Uterus (tissue), 4 donors: Measurements from ENCODE around the gene UQCRQ. TPM values are rescaled to one million over a fixed set of nuclear protein-coding genes. Genes with fewer than 3 reads are reported as not detected.

Experiments used
- DNase-seq, 2 donors: peaks; one replicate each; pipeline ENCODE4 v3.0.0-alpha.2; 2019 to 2020
- H3K27ac ChIP-seq, 2 donors: fragments of 200-600 bp; sonication (generic); 1 replicate in 1 of 2; 2 replicates in 1 of 2; pipeline ENCODE4 v1.5.1; 2016 to 2018
- H3K27me3 ChIP-seq, 2 donors: fragments of 200-600 bp; sonication (generic); one replicate each; pipeline ENCODE4 v1.5.1; 2018 to 2019; ENCODE audit warnings: control low read depth in 1 of 2
- H3K36me3 ChIP-seq, 2 donors: fragments of 200-600 bp; sonication (generic); one replicate each; pipeline ENCODE4 v1.5.1; 2019; ENCODE audit warnings: control low read depth in 1 of 2
- H3K4me1 ChIP-seq, 2 donors: fragments of 200-600 bp; sonication (generic); one replicate each; pipeline ENCODE4 v1.5.1; 2018 to 2019; ENCODE audit warnings: control low read depth in 1 of 2
- H3K4me3 ChIP-seq, 2 donors: fragments of 200-600 bp; sonication (generic); 1 replicate in 1 of 2; 2 replicates in 1 of 2; pipeline ENCODE4 v1.5.1; 2018 to 2019; ENCODE audit warnings: mild to moderate bottlenecking in 1 of 2
- H3K9me3 ChIP-seq, 2 donors: fragments of 200-600 bp; sonication (generic); one replicate each; pipeline ENCODE4 v1.5.1; 2019; ENCODE audit warnings: control low read depth in 1 of 2
- POLR2A ChIP-seq, 2 donors: fragments of 450-650 bp; IDR thresholded peaks; one replicate each; pipeline ENCODE4 v1.6.1; 2016; ENCODE audit warnings: antibody characterized with exemption in 2 of 2, mild to moderate bottlenecking in 1 of 2, moderate library complexity in 1 of 2
- intact Hi-C: fragments of 100-400 bp; cut with DNase I; formaldehyde crosslinking; loops from one replicate; pipeline ENCODE4 v1.15.1; 2023; ENCODE audit warnings: low total_unique reads
- total RNA-seq, 4 donors: library from RNA; depleted of rRNA in 3 of 4; stranded (reverse); fragments of >200 nt in 3 of 4; gene quantifications; one replicate each; pipeline versions ENCODE4 v1.1.0 to v1.2.4, GENCODE V29; 2014 to 2023
- TF ChIP-seq, protein P1 (sequence below), 4 experiments: fragments of 200-600 bp in 2 of 4; fragments of 450-650 bp in 2 of 4; sonication (generic) in 2 of 4; IDR thresholded peaks; one replicate each; pipeline ENCODE4 v1.5.1; 2016 to 2019; ENCODE audit warnings: antibody characterized with exemption in 4 of 4, mild to moderate bottlenecking in 2 of 4, moderate library complexity in 1 of 4
- donor health status: DM: yes; HTN: yes; CAD: no.

The UQCRQ gene
- total RNA-seq, 4 donors from 2014 or later = 30.5 to 196 (median 115) TPM

DNA sequence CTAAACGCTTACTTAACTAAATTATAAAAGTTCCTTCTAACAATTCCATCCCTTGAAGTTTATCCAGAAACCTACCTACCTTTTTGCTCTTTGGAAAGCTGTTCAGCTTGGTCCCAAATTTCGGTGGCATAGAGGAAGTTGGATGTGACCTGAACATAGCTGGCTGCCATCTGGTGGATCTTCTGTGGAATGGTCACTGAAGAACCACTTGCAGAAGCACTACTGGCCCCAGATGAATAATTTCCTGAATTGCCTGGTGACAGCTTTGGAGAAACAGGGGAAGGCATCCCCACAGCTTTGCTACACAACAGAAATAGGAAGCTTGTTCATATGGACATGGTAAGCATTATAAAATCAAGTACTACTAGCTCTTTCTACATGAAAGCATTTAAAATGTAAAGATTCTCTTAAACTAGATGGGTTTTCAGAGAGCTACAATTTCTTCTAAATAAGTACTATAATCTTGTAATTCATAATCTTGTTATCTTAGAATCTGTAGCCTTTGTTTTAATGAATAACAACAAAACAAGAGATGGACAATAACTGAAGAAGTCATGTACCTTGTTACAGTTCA is 16.9 kb downstream of the UQCRQ start:
- no peak for TF ChIP-seq POLR2A (IDR thresholded peaks at IDR 0.05)
- TF ChIP-seq, protein P1, sequence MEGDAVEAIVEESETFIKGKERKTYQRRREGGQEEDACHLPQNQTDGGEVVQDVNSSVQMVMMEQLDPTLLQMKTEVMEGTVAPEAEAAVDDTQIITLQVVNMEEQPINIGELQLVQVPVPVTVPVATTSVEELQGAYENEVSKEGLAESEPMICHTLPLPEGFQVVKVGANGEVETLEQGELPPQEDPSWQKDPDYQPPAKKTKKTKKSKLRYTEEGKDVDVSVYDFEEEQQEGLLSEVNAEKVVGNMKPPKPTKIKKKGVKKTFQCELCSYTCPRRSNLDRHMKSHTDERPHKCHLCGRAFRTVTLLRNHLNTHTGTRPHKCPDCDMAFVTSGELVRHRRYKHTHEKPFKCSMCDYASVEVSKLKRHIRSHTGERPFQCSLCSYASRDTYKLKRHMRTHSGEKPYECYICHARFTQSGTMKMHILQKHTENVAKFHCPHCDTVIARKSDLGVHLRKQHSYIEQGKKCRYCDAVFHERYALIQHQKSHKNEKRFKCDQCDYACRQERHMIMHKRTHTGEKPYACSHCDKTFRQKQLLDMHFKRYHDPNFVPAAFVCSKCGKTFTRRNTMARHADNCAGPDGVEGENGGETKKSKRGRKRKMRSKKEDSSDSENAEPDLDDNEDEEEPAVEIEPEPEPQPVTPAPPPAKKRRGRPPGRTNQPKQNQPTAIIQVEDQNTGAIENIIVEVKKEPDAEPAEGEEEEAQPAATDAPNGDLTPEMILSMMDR (IDR thresholded peaks at IDR 0.05) = peak; percentile 37 to 70 (median 60)
- intact Hi-C loops = loop anchor here (10.0 kb wide), 1 partner anchor 59 kb away; no protein-coding TSS in a partner anchor
- no peaks in the 10 kb centered on the region for H3K4me1 ChIP-seq
- no peak overlapping the region for H3K4me3 ChIP-seq
- no peak overlapping the region for H3K27ac ChIP-seq
- no peaks in the 10 kb centered on the region for H3K36me3 ChIP-seq
- no peaks in the 10 kb centered on the region for H3K9me3 ChIP-seq
- H3K27me3 ChIP-seq = no peaks in the 10 kb centered on the region
- peak in 1 of 2 donors; percentile 45 for DNase-seq

DNA sequence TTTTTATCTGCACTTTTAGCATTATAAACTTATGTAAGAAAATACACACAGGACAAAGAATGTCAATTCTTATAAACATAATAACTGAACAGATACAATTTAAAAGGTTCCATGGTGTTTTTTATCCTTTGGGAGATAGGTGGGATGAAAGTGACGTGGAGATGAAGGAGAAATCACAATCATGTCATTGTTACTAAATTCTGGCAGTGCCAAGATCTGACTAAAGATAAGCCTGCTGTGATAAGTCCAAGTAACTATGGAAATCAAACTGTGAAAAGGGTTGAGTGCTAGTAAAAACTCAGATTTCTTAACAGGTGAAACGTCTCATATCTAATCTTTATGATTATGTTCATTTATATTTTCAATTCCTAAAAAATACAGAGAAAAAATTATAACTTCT is 18.1 kb downstream of the UQCRQ start:
- TF ChIP-seq POLR2A (IDR thresholded peaks at IDR 0.05) = no peak
- TF ChIP-seq, protein P1 (IDR thresholded peaks at IDR 0.05) = no peak
- H3K4me3 ChIP-seq = no peak overlapping the region
- no peaks in the 10 kb centered on the region for H3K9me3 ChIP-seq
- no peaks in the 10 kb centered on the region for H3K4me1 ChIP-seq
- no peaks in the 10 kb centered on the region for H3K27me3 ChIP-seq
- intact Hi-C loops = loop anchor here (10.0 kb wide), 1 partner anchor 60 kb away; no protein-coding TSS in a partner anchor
- peak overlapping the region in 1 of 2 donors; percentile 2 for H3K27ac ChIP-seq
- DNase-seq = no peak
- H3K36me3 ChIP-seq = no peaks in the 10 kb centered on the region

DNA sequence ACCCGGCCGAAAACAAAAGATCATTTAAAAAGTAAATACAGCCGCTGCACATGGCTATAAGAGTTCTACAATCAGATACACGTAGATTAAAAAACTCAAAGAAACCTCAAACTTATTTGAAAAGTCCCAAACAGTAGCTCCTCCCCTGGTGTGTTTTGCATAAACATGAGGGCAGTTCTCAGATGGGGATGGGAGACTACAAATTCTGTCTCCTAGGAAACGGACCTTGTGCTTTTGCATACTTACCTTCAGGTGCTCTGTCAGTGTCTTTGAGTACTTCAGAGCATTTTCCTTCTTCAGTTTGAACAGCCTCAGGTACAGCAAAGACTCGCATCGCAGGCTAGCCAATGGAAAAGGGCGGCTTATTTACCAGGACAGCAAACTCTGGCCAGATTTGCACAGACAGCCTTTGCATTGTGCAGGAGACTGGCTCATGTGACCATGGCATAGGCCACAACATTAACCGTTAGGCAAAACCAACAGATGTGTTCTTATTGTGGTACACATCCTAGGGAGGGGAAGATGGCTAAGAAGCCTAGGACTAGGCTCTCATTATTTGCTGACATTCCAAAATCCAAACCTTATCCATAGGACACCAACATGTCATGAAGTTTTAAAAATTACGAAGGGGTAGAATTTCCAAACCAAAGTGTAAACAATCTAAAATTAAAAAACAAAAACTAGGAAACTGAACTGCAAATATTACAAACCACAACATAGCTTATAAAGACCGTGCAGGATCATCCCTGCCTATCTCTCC is 19.8 kb downstream of the UQCRQ start:
- no peaks in the 10 kb centered on the region for H3K27me3 ChIP-seq
- no peak overlapping the region for H3K27ac ChIP-seq
- no peaks in the 10 kb centered on the region for H3K36me3 ChIP-seq
- no peak for TF ChIP-seq POLR2A (IDR thresholded peaks at IDR 0.05)
- TF ChIP-seq, protein P1 (IDR thresholded peaks at IDR 0.05) = no peak
- no peaks in the 10 kb centered on the region for H3K9me3 ChIP-seq
- H3K4me1 ChIP-seq = no peaks in the 10 kb centered on the region
- H3K4me3 ChIP-seq = no peak overlapping the region
- no peak for DNase-seq
- intact Hi-C loops = loop anchor here (10.0 kb wide), 1 partner anchor 61 kb away; no protein-coding TSS in a partner anchor

DNA sequence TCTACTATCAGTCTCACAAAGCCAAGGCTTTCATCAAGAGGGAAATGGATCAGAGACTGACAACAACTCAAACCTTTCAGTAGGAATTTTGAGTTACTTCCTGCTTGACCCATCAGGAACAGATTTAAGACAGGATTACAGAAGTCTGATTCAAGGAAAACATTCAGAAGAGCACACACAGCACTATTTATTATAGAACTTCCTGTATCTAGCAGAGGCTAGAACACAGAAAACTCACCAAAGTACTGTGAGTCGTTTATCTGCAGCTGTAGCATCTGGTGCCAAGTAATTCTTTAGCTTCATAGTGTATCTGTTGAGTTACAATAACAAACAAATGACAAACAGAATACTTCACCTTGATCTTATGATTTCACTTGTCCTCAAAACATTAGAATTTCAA is 20.8 kb downstream of the UQCRQ start:
- Histone ChIP-seq H3K36me3 (no peaks in the 10 kb centered on the region), H3K9me3 (no peaks in the 10 kb centered on the region), H3K27me3 (no peaks in the 10 kb centered on the region), H3K4me3 (no peak overlapping the region), H3K4me1 (no peaks in the 10 kb centered on the region), H3K27ac (no peak overlapping the region)
- intact Hi-C loops = loop anchor here (10.0 kb wide), 1 partner anchor 62 kb away; no protein-coding TSS in a partner anchor
- no peak for DNase-seq
- no peak for TF ChIP-seq POLR2A (IDR thresholded peaks at IDR 0.05)
- TF ChIP-seq, protein P1 (IDR thresholded peaks at IDR 0.05) = no peak

DNA sequence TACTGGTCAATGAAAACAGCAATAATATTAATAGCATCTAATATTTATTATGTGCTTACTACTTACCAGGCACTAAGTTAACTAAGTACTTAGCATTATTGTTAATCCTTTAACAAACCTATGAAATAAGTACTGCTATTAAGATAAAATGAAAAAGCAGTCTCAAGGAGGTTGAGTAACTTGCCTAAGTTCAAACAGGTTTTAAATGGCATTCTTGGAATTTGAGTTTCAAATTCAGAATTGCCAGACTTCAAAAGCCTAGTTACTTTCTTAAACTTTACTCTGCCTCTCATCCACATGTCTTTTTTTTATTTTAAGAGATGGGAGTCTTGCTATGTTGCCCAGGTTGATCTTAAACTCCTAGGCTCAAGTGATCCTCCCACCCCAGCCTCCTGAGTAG is 23.1 kb downstream of the UQCRQ start:
- DNase-seq = no peak
- H3K27ac ChIP-seq = no peak overlapping the region
- H3K4me3 ChIP-seq = no peak overlapping the region
- no peaks in the 10 kb centered on the region for H3K4me1 ChIP-seq
- H3K9me3 ChIP-seq = no peaks in the 10 kb centered on the region
- no peaks in the 10 kb centered on the region for H3K27me3 ChIP-seq
- intact Hi-C loops = loop anchor here (10.0 kb wide), 1 partner anchor 65 kb away; no protein-coding TSS in a partner anchor
- no peaks in the 10 kb centered on the region for H3K36me3 ChIP-seq
- no peak for TF ChIP-seq POLR2A (IDR thresholded peaks at IDR 0.05)
